Suppressor macrophage treated with lipopolysaccharide for 4 hours (primary cell): Measurements from ENCODE around the gene GUCY2D.

Source experiments
- DNase-seq: peaks from one replicate; pipeline ENCODE4 v3.0.0-alpha.2; 2020

The GUCY2D gene

DNA sequence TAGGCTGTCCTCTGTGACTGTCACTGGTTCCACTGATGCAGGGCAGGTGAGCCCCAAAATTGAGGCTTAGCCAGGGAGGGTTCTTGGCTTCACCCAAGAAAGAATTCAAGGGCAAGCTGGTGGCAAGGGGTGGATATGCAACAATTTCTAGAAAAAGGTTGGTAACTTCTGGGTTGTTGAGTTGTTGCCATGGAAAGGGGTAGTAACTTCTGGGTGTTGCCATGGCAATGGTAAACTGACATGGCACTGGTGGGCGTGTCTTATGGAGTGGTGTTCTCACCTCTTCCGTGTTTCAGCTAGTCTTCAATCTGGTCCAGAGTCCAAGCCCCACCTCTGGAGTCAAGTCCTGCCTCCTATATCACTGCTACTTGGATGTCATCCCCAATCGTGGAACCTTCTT lies 9.5 kb upstream of the GUCY2D start:
- DNase-seq: no peak

DNA sequence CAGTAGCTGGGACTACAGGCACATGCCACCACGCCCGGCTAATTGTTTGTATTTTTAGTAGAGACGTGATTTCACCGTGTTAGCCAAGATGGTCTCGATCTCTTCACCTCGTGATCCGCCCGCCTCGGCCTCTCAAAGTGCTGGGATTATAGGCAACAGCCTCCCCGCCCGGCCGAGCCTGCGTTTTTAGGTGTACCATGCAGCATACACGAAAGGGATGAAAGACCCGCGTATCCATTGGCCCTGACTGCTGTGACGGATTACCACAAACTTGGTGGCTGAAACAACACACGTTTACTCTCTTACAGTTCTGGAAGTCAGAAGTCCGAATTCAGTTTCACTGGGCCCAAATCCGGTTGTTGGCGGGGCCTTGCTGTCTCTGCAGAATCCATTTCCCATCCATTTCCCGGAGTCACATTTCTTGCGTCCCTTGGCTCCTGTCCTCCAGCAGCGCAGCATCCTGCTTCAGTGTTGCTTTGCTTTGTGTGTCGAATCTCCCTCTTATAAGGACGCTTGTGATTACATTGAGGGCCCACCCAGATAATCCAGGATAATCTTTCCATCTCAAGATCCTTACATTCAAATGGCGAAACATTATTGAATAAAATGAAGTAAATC lies 8.3 kb upstream of the GUCY2D start:
- DNase-seq: no peak

DNA sequence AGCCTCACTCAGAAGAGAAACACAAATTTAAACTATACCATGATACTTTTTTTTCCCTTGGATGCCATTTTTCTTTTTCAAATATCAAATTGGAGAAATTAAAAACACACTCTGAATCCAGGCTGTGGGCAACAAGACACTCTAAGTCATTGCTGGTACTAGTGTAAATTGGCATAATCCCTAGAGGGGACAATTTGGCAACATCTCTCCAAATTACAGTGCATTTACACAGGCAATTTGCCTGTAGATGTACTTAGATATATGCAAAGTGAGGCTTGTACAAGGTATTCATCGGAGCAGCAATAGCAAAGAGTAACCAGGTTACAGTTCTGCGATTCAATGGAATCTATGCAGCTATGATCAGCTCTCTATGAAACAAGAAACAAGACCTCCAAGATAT lies 6.7 kb upstream of the GUCY2D start:
- no peak for DNase-seq

DNA sequence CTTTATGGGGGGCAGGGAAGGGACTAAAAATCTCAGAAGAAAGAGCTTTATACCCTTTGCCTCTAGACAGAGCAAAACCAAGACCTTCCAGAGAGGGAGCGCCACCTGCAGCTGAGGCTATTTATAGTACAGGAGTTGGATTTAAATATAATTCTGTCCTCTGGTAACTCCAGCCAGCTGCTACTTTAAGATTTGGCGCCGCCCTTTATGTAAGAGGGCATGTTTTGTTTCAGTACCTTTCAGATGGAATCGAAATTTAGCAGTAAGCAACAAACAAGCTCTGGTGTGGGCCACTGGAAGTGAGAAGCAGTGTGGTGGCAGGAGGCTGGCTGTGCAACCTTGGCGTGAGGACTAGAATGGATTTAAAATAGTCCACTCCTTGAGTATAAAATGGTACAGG lies 5.2 kb upstream of the GUCY2D start:
- no peak for DNase-seq

DNA sequence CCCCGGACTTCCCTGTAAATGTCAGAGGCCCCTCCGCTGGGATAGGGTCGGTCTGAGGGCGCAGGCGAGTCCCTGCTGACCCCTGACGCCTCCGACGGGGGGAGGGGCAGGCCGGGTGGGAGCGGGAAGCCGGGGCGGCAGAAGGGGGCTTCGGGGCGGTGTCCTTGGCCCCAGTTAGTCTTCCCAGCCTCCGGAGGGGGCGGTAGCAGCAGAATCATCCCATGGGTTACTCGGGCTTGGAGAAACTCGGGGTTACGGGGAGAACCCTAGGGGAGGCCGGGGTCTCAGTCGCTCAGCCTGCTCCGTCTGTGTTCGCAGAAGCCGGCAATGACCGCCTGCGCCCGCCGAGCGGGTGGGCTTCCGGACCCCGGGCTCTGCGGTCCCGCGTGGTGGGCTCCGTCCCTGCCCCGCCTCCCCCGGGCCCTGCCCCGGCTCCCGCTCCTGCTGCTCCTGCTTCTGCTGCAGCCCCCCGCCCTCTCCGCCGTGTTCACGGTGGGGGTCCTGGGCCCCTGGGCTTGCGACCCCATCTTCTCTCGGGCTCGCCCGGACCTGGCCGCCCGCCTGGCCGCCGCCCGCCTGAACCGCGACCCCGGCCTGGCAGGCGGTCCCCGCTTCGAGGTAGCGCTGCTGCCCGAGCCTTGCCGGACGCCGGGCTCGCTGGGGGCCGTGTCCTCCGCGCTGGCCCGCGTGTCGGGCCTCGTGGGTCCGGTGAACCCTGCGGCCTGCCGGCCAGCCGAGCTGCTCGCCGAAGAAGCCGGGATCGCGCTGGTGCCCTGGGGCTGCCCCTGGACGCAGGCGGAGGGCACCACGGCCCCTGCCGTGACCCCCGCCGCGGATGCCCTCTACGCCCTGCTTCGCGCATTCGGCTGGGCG lies 542 bp downstream of the GUCY2D start:
- DNase-seq: no peak

DNA sequence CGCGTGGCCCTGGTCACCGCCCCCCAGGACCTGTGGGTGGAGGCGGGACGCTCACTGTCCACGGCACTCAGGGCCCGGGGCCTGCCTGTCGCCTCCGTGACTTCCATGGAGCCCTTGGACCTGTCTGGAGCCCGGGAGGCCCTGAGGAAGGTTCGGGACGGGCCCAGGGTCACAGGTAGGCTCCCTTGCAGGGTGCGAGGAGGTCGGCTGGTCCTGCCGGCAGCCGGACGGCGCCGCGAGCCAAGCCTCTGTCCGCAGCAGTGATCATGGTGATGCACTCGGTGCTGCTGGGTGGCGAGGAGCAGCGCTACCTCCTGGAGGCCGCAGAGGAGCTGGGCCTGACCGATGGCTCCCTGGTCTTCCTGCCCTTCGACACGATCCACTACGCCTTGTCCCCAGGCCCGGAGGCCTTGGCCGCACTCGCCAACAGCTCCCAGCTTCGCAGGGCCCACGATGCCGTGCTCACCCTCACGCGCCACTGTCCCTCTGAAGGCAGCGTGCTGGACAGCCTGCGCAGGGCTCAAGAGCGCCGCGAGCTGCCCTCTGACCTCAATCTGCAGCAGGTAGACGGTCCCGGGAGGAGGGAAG lies 1.3 kb downstream of the GUCY2D start:
- no peak for DNase-seq

DNA sequence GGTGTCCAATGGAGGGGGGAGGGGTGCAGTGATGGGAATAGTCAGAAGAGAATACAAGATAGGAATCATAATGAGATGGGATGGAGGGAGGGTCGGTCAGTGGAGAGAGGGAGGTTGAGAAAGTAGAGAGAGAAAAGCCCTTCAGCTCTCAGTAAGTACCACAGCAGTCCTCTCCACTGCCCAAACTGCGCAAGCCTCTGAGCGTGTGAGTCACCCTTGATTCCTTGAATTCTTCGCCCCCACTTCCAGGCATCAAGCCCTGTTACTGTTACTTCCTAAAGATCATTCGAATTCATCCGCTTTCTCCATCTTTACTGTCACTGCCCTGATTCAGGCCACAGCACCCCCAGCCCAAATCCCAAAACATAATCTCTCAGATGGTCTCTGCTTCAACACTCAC lies 2.5 kb downstream of the GUCY2D start:
- no peak for DNase-seq

DNA sequence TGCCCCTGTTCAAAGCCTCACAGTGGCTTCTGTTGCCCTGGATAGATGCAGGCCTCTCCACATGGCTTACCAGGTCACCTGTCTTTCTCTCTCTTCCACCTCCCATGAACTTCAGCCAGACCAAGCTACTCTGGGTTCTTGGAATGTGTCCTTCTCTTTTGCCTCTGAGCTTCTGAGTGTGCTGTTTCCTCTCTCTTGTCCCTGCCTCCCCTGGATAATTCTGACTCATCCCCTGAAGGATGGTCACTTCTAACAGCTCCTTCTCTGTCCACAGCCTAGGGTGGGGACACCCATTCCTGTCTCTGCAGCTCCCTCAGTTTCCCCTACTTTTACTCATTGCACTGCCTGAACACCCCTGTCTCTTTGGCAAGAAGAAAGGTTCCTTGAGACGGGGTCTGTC lies 2.9 kb downstream of the GUCY2D start:
- no peak for DNase-seq

DNA sequence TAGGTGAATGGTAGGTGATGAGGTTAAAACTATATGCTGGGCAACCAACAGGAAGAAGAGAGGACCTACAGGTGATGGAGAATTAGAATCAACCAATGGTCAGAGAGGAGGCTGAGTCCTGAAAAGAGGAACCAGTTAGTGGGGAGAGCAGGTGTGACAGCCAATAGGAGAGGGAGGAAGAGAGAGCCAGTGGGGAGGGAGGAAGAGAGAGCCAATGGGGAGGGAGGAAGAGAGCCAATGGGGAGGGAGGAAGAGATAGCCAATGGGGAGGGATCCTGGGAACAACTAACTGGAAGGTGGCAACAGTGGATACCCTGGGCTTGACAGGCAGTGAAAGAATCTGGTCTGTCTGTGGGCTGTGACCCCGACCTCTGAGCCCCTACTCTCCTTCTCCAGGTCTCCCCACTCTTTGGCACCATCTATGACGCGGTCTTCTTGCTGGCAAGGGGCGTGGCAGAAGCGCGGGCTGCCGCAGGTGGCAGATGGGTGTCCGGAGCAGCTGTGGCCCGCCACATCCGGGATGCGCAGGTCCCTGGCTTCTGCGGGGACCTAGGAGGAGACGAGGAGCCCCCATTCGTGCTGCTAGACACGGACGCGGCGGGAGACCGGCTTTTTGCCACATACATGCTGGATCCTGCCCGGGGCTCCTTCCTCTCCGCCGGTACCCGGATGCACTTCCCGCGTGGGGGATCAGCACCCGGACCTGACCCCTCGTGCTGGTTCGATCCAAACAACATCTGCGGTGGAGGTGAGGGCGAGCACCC lies 3.7 kb downstream of the GUCY2D start:
- no peak for DNase-seq

DNA sequence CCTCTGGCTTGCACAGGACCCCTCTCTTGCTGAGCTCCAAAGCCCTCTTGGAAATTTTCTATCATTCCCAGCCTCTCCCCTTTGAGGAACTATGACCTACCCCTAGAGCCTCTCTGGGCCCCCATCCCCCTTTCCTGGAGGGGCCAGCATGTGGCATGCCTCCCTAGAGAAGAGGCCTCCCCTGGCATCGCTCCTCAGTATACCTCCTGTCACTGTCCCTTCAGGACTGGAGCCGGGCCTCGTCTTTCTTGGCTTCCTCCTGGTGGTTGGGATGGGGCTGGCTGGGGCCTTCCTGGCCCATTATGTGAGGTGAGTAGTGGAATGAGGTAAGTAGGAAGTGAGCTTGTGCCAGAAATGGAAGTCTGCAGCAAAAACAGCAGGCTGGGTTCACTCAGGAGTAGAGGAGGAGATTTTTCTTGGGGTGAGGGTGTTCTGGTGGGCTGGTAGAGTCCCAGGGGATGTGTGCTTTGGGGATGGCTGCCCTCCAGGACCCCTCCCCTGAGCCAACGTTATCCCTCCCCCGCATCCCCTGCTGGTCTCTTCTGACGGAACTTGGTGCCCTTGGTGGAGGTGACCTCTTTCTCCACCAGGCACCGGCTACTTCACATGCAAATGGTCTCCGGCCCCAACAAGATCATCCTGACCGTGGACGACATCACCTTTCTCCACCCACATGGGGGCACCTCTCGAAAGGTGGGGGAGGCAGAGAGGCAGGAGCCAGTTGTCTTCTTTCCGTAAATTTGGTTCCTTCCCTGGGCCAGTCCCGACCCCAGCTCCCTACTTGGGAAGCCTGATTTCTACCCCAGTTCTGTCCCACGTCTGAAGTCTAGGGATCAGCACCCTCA lies 4.6 kb downstream of the GUCY2D start:
- DNase-seq: no peak

DNA sequence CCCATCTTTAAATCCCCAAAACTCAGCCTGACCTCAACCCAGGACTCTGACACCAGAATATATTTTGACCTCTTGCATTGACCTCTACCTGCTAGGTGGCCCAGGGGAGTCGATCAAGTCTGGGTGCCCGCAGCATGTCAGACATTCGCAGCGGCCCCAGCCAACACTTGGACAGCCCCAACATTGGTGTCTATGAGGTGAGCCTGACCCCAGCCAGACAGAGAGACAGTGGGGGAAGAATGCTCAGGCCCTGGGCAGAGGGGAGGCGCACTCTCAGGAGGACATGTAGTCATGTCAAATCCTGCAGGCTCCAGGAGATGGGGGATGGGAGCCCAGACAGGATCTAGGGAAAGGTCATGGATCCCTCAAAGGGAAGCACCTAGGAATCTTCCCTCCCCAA lies 5.4 kb downstream of the GUCY2D start:
- no peak for DNase-seq

DNA sequence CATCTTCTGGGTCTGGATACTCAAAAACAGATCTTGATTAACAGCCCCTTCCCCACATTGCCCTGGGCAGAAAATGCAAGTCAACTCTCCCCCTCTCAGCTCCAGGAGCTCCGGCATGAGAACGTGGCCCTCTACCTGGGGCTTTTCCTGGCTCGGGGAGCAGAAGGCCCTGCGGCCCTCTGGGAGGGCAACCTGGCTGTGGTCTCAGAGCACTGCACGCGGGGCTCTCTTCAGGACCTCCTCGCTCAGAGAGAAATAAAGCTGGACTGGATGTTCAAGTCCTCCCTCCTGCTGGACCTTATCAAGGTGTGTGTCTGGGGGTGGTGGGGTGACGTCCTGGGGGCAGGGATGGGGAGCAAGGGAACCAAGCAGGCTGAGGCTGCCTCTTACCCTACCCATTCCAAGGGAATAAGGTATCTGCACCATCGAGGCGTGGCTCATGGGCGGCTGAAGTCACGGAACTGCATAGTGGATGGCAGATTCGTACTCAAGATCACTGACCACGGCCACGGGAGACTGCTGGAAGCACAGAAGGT lies 9.7 kb downstream of the GUCY2D start:
- DNase-seq: no peak

DNA sequence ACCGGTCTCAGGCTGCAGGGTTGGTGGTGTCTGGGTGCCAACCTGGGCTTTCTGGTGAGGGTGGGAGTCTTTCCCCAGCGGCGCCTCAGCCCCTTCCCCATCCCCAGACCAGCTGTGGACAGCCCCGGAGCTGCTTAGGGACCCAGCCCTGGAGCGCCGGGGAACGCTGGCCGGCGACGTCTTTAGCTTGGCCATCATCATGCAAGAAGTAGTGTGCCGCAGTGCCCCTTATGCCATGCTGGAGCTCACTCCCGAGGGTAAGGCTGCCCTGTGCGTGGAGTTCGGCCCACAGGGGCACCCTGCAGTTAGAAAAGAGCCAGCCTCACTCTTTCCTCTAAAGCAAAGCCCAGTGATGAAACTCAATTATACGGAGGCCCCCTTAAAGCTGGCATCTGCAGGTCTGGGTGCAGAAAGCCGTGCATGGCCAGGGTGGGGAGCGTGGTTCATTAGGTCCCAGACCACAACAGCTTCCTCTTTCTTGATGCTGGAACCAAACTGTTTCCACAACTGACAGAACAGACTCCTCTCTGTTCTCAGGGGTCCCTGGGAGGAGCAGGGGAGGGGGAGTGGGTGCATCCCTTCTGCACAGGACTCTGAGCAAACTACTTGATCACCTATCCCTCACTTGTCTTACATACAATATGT lies 10.7 kb downstream of the GUCY2D start:
- DNase-seq: no peak

DNA sequence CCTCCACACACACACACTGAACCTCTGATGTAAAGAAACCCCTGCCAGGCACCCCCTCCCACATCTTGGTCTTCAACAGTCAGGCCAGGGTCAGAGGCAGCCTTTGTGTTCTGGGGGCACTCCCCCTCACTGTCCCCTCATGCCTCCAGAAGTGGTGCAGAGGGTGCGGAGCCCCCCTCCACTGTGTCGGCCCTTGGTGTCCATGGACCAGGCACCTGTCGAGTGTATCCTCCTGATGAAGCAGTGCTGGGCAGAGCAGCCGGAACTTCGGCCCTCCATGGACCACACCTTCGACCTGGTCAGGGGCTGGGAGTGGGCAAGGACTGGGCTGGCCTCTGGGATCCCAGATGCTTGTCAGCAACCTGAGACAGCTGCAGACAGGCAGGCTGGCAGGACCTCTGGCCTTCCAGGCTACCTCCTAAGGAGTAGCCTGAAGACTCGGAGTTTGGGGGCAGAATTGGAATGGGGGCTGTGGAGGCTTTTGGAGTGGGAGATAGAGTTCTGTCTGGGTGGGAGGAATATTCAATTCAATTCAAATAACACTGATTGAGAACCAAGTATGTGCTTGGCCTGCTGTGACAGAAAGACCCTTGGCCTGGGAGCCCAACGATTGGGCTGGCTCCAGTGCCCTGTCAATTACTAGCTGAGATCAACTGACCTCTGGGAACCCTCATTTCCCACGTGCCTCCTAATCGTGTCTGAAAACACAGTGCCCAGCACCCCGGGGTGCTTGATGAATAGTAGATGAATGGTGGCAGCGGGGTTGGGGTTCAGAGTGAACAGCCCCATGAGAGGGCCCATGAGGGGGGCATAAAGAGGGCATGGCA lies 11.5 kb downstream of the GUCY2D start:
- DNase-seq: no peak

DNA sequence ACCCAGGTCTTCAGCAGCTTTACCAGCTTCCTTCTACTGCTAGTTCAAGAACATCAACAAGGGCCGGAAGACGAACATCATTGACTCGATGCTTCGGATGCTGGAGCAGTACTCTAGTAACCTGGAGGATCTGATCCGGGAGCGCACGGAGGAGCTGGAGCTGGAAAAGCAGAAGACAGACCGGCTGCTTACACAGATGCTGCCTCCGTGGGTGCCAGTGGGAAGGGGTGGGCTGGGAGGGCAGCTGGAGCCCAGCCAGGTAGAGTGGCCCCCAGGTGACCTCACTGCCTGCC lies 12.1 kb downstream of the GUCY2D start:
- DNase-seq: no peak

DNA sequence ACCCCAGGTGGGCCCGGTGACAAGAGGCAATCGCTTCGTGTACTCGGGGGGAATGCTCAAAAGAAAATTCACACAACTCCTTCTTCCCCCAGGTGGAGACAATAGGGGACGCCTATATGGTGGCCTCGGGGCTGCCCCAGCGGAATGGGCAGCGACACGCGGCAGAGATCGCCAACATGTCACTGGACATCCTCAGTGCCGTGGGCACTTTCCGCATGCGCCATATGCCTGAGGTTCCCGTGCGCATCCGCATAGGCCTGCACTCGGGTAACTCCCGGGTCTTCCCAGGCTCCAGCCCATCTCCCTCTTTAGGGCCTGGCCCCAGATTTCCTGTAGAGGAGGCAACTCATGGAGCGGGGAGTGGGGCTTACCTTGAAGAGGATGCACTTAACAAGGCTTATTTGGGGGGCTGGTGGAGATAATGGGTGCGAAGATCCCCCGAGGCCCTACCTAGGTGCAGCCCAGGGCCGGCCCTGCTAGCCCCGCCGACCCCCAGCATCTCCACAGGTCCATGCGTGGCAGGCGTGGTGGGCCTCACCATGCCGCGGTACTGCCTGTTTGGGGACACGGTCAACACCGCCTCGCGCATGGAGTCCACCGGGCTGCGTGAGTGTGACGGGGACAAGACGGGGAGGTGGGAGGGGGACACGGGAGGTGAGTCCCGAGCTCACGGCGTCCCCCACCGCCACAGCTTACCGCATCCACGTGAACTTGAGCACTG lies 13.0 kb downstream of the GUCY2D start:
- DNase-seq: no peak

DNA sequence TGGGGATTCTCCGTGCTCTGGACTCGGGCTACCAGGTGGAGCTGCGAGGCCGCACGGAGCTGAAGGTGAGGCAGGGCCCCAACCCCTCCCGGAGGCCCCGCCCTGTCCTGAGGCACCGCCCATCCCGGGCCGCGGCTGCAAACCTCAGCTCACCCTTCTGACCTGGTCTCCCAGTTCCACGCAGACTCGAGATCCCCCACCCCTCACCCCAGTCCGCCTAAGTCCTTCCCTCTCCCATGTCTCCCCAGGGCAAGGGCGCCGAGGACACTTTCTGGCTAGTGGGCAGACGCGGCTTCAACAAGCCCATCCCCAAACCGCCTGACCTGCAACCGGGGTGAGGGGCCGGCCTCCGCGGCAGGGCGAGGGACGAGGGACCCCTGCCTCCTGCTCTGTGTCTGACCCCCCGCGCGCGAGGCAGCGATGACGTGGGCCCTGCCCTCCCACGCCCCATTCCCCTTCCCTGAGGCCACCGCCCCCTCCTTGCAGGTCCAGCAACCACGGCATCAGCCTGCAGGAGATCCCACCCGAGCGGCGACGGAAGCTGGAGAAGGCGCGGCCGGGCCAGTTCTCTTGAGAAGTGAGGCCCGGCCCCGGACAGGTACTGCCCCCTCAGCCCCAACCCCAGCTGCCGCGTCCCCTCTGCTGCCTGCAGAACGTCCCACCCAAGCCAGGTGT lies 13.7 kb downstream of the GUCY2D start:
- no peak for DNase-seq

DNA sequence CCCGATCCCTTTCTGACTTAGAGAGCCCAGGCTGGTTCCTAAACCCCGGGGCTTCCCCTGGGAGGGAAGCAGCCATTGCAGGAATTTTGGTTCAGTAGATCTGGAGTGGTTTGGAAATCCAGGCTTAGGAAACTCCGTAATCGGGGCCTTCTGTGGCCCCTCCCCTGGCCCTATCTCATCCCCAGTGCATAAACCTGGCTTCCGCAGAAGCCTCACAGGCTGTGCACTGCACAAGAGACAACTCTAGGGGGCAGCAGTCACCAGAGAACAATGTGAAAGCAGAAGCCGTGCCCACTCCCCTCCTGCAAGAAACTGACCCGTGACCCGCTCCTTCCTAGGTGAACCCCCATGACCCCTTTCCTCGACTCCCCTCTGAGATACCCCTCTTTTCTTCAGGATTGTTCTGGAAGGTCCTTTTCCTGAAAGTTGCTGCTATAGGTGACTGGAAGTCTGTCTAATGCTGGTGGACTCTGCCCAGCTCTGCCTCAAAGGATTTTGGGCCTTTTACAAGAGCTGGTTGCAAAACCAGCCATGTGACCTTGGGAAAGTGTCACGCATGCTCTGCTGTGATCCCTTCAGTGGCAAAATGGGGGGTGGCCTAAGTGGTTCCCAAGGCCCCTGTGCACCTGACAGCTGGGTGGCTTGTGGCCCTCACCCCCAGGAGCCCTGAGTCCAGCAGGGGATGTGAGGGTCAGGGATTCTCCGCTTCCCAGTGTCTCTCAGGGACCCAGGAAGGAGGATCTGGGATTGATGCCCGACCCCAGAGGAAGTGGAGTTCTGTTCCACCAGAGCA lies 14.4 kb downstream of the GUCY2D start:
- peak; percentile 78 for DNase-seq

DNA sequence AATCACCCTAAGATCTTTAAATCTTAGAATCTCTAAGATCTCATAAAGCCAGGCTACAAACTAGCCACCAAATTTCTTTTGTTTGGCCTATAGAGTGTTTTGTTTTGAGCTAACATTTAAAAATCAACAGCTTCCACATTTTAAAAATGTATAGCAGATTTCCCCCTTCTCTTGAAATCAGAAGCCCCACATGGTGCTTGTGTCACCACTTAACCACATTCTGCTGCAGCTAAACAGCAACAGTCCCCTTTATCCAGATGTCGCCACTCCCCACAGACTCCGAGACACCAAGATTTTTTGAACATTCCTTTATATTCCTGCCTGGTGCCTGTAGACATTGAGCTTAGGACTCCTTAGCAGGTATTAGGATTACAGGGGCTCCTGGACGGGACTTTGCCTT lies 16.0 kb downstream of the GUCY2D start:
- DNase-seq: peak; percentile 78
